ENCODE measurements around the gene NINJ1.

GRCh38 chr9:93094658-93095204 is 39.3 kb downstream of the NINJ1 start:
- TF ChIP-seq PHF8 (conservative IDR thresholded peaks at IDR 0.05; ENCODE audit: low read depth, low read length) (no peak), JUND (IDR thresholded peaks at IDR 0.05; ENCODE audit: low read length) (no peak), POLR2A (IDR thresholded peaks at IDR 0.05; ENCODE audit: control extremely low read depth in 1 of 2, low read depth in 2 of 2, low read length in 2 of 2) (no peak)
- TF ChIP-seq, protein P1, sequence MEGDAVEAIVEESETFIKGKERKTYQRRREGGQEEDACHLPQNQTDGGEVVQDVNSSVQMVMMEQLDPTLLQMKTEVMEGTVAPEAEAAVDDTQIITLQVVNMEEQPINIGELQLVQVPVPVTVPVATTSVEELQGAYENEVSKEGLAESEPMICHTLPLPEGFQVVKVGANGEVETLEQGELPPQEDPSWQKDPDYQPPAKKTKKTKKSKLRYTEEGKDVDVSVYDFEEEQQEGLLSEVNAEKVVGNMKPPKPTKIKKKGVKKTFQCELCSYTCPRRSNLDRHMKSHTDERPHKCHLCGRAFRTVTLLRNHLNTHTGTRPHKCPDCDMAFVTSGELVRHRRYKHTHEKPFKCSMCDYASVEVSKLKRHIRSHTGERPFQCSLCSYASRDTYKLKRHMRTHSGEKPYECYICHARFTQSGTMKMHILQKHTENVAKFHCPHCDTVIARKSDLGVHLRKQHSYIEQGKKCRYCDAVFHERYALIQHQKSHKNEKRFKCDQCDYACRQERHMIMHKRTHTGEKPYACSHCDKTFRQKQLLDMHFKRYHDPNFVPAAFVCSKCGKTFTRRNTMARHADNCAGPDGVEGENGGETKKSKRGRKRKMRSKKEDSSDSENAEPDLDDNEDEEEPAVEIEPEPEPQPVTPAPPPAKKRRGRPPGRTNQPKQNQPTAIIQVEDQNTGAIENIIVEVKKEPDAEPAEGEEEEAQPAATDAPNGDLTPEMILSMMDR (IDR thresholded peaks at IDR 0.05; ENCODE audit: control extremely low read depth in 1 of 3, insufficient read depth in 1 of 3, low read depth in 1 of 3, low read length in 3 of 3), result no peak

Measured in H1 (cell line).